Activated CD4-positive, alpha-beta T cell treated with anti-CD3 and anti-CD28 coated beads for 48 hours (primary cell): ENCODE data around the gene RNF113A.
"Not testable (repeated sequence)": the region's sequence is repeated elsewhere in the genome, so short reads cannot be mapped to it uniquely, and the experiment has no call there.

Source experiments
- DNase-seq: peaks from one replicate; pipeline ENCODE4 v3.0.0-alpha.2; 2020

The RNF113A gene

DNA sequence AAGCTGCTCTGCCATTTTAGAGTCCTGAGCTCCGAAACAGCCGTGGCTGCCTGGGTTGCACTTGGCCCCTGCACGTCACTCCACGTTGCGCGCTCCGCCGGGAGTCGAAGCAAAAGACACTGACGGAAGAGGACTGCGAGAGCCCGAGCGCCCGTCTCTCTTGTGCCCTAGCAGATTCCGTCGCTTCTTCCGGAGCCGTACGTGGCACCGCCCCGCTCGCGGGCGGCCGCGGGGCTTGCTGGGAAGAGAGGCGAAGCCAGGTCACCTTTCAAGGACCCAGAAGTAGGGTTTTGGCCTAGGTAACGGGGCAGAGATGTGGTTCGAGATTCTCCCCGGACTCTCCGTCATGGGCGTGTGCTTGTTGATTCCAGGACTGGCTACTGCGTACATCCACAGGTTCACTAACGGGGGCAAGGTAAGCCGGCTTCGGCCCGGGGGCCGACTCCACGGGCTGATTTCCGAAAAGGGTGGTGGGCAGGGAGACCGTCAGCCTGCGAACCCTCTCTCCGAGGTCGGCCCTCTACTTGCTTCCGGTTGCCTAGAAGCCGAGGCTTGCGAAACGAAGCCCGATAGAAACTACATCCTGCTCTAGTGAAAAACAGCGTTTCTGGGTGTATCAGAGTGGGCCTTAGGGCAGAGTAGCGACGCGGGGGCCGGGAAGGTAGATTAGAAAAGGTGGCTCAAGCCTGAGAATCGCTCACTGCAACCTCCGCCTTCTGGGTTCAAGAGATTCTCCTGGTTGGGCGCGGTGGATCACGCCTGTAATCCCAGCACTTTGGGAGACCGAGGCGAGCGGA lies at the start of gene RNF113A, which contains the start of gene NDUFA1:
RNF113A (minus strand) TSS at position 135 of the 797 bp plus-strand sequence; CDS start at position 15, 120 bp downstream.
NDUFA1 (plus strand) TSS at position 234 of the 797 bp plus-strand sequence; CDS start at position 314, 80 bp downstream.
- peak; percentile 88 for DNase-seq

DNA sequence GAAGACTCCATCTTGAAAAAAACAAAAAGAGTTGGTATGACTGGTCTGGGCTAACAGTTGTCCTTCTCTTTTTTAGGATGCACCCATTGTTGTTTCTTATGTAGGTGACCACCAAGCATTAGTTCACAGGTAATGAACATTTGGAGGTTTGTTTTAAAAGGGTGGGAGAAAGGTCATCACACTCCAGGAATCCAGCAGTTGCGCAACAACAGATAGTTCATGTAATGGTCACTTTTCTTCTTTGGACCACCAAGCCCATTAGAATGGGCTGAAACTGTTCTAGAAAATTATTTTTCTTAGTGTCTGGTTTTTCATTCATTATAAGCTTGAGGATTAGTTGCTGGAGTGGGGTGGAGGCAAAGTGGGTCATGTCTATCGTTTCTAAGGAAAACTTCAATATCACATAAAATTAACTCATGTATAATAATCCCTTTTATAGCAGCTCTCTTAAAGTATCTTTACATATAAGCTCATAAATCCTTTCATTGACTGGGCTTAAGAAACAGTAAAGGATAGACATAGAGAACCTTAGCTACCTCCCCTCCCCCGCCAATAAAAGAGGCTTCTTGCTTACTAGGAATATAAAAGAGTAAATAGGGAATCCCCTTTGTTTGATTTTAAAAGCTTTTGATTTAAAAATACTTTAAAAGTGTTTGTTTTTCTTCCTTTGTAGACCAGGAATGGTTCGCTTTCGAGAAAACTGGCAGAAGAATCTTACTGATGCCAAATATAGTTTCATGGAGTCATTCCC lies 48.5 kb upstream of the RNF113A start:
- no peak for DNase-seq

DNA sequence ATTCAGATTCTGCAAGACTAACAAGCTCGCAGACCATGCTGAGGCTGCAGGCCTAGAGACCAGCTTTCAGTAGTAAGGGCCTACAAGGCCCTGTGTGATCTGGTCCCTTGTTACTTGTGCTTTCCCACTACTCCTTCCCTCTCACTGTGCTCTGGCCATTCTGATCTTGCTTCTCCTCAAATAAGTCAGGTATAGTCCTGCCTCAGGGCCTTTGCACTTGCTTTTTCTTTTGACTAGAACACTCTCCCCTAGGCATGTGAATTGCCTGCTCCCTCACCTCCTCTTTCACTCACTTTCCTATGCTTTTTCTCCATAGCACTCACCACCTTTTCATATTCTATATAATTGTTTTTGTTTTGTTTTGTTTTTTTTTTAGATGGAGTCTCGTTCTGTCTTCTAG lies 46.3 kb upstream of the RNF113A start:
- DNase-seq, result no peak

DNA sequence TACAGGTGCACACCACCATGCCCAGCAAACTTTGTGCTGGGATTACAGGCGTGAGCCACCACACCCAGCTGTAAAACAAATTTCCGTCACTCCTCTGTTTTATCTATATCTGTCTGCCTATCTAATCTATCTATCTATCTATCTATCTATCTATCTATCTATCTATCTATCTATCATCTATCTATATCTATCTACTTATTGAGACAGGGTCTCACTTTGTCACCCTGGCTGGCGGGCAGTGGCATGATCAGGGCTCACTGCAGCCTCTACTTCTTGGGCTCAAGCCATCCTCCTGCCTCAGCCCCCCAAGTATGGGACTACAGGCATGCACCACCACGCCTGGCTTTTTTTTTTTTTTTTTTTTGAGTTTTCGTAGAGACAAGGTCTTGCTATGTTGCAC lies 44.8 kb upstream of the RNF113A start:
- no peak for DNase-seq

DNA sequence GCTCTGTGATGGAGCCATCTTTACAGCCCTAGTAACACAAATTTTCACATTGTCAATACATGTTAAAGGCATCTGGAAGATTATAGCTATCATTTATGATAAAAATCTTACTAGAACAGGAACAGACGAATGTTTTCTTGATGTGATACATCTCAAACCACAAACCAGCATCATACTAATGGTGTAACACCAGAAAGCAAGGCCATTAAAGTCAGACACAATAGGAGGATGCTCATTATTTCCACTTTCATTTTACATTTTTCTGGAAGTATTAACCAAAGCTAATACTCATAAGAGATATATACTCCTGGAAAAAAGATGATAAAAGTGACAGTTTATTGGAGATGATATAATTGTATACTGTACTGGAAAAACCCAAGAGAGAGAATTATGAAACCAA lies 29.4 kb upstream of the RNF113A start:
- no peak for DNase-seq

DNA sequence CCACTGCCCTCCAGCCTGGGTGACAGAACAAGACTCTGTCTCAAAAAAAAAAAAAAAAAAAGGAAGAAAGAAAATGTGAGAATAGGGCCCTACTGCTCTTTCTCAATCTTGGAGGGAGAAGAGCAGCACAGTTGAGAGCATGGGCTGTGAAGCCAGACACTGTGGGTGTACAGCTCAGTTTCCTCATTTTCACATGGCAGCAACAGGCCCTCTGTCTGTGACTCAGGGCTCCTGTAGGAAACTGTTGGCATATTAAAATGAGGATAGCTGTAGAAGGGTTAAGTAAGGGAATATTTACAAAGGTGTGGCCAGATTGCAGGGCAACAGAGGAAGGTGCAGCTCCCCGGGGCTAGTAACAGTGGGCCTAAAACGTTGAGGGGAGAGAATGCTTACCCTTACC lies 27.6 kb upstream of the RNF113A start:
- no peak for DNase-seq

DNA sequence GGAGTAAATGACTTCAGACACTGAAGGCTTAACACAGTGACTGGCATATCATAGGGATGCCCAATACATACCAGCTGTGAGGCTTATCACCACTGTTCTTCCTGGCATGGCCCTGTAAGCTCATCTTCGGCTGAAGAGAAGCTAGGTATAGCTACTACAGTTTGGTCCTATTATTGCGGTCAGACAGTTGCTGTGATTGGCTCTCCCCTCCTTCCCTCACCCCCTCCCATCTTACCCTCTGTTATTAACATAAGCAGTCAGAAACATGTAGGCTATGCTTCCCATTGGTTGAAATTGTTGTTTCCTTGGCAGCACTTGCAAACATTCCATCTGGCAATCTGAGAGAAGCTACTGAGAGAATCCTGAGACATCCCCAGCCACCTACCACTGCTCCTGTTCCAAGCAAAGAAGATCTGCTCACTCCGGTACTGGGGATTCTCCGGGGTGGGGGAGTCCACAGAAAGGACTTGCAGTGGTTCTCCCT lies 24.4 kb upstream of the RNF113A start, which contains the start of gene AKAP14:
AKAP14 (plus strand) TSS at position 51 of the 484 bp plus-strand sequence. CDS start 7,331 bp downstream, outside the sequence.
- DNase-seq, result no peak

DNA sequence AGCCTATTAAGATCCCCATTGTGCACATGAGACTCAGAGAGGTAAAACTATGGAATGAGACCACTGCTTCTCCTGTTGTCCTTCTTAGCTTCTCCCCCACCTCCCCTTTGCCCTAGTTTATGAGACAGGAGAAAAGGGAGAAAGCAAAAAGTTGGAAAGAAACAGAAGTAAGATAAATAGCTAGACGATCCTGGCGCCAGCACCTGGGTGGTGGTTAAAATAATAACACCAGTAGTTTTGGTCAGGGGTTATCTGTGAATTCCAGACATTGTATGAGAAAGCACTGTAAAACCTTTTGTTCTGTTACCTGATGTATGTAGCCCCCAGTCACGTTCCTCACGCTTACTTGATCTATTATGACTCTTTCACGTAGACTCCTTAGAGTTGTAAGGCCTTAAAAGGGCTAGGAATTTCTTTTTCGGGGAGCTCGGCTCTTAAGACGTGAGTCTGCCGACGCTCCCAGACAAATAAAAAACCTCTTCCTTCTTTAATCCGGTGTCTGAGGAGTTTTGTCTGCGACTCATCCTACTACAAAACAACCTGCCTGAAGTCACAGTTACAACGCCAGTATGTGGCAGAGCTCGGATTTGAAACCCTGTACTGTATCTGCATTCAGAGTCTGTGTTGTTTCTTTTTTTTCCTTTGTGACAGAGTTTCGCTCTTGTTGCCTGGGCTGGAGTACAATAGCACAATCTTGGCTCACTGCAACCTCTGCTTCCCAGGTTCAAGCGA lies 20.6 kb upstream of the RNF113A start:
- not testable (repeated sequence) for DNase-seq

DNA sequence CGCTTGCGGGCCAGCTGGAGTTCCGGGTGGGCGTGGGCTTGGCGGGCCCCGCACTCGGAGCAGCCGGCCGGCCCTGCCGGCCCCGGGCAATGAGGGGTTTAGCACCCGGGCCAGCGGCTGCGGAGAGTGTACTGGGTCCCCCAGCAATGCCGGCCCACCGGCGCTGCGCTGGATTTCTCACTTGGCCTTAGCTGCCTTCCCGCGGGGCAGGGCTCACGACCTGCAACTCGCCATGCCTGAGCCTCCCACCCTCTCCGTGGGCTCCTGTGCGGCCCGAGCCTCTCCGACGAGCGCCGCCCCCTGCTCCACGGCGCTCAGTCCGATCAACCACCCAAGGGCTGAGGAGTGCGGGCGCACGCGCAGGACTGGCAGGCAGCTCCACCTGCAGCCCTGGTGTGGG lies 19.1 kb upstream of the RNF113A start:
- not testable (repeated sequence) for DNase-seq

DNA sequence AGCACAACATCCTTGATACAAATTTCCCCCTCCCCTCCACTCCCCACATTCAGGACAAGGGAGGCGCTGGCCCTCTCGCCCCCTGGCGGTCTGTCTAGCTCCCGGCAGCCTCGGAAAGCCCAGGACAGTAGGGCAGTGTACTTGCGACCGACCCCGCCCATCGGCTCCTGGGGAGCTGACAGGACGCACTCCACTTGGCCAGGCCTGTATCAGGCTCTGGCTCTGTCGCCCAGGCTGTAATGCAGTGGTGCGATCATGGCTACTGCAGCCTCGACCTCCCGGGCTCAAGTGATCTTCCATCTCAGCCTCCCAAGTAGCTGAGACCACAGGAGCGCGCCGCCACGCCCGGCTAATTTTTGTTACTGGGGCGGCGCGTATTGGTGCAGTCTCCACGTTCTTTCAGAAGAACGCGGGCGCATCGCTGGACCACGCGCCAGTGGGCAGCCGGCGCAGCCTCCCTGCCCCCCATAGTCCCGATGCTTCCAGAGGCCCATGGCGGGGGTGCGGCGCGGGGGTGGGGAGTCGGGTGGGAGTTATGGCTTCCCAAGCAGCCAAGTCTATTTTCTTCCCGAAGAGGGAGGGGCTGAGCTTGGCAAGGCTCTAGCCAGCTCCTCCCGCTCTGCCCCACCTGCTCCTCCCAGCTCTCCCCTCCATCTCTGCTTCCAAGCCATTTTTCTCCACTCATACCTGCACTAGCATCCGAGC lies 16.3 kb upstream of the RNF113A start:
- DNase-seq, result peak; percentile 76

DNA sequence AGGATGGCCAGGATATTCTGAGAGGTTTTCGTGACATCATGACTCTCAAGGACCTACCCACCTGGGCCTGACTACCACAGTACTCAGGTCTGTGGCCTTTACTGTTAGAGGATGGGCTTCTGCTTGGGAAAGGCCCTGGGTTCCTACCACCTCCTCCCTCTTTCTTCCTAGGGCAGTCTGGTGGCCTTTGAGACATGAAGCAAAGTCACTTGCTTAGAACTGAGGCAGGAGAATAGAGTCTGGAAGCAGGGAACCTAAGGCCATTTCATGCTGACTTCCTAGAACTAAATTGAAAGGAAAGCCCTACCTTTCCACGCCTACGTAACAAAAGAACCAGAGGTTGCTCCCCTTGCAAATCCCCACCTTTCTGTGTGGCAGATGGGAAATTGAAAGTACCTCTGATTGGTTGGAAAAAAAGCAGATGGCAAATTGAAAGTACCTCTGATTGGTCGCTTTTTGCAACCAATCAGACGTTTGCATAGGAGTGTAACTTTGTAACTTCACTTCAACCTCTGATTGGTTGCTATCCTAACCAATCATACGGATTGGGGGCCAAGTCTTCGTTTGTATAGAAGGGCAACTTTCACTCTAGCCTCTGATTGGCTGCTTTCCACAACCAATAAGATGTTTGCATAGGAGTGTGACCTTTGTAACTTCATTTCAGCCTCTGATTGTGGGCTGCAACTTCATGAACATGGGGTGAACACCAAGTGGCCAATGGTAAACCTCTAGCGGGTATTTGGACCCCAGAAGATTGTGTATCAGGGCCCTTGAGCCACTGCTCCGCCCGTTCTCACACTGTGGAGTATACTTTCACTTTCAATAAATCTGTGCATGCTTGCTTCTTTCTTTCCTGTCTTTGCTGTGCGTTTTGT lies 14.3 kb upstream of the RNF113A start:
- DNase-seq, result peak; percentile 9

DNA sequence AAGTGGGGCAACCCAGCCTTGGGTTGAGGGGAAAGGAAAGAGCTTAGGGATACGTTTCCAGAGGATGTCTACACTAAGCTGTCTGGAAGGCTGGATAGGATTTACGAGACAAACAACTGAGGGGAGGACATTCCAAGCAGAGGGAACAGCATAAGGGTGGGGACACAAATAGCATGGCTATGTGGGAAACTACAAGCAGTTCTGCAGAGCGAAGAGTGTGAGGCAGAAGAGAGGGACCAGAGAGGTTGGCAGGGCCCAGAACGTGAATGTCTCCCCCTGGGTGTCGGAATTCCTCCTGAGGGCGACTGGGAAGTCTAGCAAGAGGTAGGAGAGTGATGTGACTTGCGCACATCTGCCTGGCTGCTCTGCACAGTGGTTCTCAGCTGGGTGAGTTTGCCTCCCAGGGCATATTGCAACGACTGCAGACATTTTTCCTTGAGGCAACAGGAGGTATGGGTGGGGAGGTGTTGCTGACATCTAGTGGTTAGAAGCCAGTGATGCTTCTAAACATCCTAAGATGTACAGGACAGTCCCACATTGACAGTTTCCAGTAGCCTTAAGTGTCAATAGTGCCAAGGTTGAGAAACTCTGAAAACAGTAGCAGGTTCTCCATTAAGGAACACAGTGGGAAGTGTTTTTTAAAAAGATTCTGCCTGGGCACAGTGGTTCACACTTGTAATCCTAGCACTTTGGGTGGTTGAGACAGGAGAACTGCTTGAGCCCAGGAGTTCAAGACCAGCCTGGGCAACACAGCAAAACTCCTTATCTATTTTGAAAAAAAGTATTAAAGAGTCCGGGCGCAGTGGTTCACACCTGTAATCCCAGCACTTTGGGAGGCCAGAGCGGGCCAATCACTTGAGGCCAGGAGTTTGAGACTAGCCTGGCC lies 9.3 kb upstream of the RNF113A start:
- peak; percentile 35 for DNase-seq

DNA sequence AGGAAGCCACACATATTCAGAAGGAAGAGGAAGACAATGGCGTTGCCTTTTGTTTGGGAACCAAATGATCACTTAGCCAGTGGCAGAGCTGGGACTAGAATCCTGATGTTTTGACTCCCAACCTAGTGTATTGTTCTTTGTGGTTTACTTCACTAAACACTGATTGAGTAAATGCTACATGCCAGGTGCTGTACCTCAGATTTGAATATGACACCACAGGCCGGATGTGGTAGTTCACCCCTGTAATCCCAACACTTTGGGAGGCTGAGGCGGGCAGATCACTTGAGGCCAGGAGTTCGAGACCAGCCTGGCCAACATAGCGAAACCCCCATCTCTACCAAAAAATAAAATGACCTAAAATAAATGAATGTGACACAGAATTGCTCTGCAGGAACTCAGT lies 8.5 kb upstream of the RNF113A start:
- DNase-seq, result no peak

DNA sequence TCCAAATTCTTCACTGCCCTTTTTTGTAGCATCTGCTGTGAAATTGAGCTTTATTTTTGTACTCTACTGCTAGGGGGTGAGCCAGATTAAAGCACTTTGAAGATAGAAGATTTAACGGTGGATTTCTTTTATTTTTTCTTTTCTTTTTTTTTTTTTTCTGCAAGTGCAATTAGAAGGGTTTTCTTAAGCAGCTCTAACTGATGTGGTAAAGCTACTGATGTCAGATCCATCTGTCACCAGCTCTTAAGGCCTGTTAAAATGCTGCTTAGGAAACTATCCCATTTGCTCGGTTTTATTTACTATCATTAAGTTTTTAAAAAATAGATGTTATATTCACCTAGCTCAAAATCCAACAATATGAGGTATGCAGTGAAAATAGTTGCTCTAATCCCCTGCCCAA lies 7.2 kb upstream of the RNF113A start:
- no peak for DNase-seq

DNA sequence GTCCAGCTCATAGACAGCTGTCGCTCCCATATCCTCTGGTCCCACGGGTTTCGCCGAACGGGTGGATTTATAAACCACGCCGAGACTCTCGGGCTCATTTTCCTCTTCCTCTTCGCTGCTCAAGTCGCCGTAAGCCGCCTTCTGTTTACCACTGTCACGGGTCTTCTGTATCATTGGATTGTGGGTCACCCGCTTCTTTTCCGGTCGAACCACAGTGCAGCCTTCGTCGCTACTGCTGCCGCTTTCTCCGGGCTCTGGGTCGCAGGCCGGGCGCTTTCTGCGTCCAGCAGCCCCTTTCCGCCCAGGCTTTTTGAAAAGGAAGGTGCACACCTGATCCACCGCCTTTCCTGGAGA lies 311 bp downstream of the RNF113A start:
- DNase-seq, result no peak

DNA sequence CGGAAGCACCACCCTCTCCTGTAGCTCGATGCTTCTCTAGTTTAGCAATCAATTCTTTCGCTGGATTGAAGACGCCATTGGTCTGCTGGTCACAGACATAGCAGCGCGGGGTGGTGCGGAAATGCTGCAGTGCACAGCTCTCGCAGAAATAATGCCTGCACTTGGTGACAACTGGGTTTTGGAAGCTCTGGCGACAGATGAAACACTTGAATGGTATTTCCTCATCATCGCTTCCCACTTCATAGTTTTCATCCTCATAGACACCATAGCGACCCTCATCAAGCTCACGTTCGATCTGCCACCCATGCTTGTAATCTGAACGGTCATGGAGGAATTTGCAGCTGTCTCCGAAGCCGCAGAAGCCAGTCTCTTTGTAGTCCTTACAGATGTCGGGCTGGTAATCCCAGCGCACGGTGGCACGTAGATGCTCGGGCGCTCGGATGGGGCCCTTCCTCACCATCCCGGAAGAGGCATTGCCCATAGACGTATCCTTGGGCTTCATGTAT lies 854 bp downstream of the RNF113A start:
- DNase-seq, result peak; percentile 35

DNA sequence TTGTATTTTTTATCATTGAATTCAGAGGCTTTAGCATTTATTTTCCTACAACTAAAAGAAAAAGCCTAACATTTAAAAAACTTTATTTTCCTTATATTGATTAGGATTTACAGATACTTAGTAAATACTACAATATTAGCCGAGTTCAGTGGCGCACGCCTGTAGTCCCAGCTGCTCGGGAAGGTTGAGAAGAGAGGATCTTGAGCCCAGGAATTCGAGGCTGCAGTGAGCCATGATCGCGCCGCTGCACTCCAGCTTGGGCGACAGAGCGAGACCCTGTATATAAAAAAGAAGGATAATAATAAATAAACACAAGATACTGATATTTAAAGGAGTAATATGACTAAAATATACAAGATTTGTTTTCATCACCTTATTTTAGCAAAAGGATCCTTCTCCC lies 18.1 kb downstream of the RNF113A start:
- no peak for DNase-seq

DNA sequence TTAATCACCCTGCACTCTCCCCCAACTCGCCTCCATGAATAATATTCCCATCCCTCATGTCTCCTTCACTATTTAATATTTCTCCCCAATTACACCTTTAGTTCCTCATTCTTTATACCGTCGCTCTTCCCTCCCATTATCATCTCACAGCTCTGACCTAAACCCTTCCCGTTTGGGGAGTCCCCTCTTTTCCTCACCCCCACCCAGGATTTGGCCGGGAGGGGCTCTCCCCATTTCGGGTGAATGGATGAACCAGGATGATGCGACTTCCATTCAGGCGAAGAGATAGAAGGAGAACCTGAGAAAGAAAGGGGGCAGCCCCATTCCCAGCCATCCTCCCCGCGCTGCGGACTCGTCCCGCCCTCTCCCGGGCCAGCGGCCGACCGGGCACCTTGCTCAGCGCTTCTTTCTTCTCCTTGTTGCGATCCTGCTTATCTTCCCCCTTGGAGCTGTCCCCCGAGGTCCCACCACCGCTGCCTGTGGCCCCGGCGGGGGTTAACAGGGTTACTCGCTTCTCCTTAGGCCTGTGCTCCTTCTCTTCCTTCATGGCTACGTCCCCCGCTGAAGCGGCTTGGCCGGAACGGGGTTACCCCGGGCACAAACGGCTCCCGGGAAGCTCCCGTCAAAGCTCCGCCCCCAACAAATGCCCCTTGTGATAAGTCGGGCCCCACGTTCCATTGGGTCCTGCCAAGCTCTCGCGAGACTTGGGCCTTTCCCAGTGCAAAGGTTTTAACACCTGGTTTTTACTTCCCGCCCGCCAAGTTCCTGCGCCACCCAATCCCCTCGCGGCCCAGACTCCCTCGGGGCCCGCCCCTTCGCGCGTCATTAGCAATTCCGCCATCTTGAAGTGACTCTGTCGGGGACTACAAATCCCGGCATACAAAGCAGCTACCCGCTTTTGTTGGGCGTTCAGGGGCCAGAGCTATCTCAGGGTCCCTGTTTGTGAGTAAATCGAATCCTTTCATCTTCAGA lies 18.9 kb downstream of the RNF113A start, which contains the start of gene UPF3B:
UPF3B (minus strand) TSS at position 582 of the 972 bp plus-strand sequence; CDS start at position 547, 35 bp downstream.
- DNase-seq, result peak; percentile 96

DNA sequence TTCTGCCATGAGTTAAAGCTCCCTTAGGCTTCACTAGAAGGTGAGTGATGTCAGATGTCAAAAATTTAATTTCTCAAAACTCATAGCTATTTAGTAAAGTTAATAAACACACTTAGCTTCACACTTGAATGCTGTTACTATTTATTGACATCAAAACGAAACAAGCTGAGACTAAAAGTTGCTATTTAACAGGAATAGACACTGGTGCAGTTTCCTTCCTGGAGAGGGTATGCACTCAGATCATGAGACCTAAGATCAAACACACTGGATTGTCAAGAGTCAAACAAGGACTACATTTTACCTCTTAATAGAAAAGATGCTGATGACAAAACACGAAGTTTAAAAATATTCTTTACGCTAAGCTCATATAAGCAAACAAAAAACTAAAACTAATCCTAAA lies 37.6 kb downstream of the RNF113A start:
- DNase-seq, result no peak
